ENCODE data around the gene EP300.
"Not testable (repeated sequence)": the region's sequence is repeated elsewhere in the genome, so short reads cannot be mapped to it uniquely, and the experiment has no call there.

Gene EP300

DNA sequence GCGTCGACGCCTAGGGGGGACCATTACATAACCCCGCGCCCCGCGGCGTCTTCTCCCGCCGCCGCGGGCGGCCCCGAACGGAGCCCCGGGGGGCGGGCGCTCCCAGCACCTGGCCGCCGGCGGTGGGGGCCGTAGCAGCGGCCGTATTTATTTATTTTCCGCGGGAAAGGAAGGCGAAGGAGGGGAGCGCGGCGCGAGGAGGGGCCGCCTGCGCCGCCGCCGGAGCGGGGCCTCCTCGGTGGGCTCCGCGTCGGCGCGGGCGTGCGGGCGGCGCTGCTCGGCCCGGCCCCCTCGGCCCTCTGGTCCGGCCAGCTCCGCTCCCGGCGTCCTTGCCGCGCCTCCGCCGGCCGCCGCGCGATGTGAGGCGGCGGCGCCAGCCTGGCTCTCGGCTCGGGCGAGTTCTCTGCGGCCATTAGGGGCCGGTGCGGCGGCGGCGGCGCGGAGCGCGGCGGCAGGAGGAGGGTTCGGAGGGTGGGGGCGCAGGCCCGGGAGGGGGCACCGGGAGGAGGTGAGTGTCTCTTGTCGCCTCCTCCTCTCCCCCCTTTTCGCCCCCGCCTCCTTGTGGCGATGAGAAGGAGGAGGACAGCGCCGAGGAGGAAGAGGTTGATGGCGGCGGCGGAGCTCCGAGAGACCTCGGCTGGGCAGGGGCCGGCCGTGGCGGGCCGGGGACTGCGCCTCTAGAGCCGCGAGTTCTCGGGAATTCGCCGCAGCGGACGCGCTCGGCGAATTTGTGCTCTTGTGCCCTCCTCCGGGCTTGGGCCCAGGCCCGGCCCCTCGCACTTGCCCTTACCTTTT lies at the start of gene EP300:
Gene EP300 (plus strand): TSS at position 570 of the 795 bp plus-strand sequence. CDS start 413 bp downstream, outside the sequence.
- peak; percentile 57 for DNase-seq (ENCODE audit: low read depth)

DNA sequence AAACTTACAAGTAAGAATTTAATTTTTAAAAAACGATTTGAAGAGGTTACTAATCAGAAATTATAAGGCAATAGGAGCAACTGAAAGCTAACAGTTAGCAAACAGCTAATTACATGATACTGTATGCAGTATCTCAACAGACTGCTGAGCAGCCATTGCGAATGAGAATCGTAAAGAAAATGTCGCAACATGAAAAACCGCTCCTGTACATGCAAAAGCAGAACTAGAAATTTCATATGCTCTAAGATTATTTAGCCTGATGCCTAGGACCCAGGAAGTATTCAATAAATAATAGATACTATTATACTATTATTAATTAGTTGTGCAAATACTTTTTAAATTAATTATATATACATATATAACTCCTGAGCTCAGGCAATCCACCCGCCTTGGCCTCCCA lies 48.7 kb upstream of the EP300 start:
- no peak for DNase-seq (ENCODE audit: low read depth)

DNA sequence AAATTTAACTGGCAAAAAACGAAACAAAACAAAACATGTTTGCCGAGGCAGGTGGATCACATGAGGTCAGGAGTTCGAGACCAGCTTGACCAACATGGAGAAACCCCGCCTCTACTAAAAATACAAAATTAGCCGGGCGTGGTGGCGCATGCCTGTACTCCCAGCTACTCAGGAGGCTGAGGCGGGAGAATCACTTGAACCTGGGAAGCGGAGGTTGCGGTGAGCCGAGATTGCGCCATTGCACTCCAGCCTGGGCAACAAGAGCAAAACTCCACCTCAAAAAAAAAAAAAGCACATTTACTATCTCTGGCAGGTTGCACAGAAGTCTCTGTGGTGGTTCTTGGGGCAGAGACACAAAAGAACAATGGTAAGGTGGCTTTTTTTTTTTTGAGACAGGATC lies 46.8 kb upstream of the EP300 start:
- DNase-seq (ENCODE audit: low read depth), result not testable (repeated sequence)

DNA sequence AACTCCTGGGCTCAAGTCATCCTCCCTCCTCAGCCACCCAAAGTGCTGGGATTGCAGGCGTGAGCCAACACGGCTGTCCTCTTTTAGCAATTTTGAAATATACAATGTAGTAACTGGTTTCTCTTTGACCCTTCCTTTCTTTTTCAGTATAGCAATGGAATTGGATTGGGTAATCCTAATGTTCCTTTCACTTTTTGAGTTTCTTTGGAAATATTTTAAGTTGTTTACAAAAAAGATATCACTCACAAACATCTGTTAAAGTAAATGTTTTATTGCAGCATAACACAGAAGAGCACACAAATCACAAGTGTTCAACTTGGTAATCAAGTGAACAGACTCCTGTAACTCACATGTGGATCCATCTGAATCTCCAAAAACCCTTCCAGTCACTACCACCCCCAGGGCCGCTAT lies 44.6 kb upstream of the EP300 start:
- DNase-seq (ENCODE audit: low read depth), result peak; percentile 14

DNA sequence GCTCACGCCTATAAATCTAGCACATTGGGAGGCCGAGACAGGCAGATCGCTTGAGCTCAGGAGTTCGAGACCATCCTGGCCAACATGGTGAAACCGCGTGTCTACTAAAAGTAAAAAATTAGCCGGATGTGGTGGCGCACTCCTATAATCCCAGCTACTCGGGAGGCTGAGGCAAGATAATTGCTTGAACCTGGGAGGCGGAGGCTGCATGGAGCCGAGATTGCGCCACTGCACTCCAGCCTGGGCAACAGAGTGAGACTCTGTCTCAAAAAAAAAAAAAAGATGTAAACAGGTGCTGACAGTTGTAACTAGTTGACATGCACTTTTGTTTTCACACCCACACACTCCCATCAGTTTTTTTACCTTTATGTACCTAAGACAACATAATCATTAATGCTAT lies 44.0 kb upstream of the EP300 start:
- DNase-seq (ENCODE audit: low read depth), result not testable (repeated sequence)

DNA sequence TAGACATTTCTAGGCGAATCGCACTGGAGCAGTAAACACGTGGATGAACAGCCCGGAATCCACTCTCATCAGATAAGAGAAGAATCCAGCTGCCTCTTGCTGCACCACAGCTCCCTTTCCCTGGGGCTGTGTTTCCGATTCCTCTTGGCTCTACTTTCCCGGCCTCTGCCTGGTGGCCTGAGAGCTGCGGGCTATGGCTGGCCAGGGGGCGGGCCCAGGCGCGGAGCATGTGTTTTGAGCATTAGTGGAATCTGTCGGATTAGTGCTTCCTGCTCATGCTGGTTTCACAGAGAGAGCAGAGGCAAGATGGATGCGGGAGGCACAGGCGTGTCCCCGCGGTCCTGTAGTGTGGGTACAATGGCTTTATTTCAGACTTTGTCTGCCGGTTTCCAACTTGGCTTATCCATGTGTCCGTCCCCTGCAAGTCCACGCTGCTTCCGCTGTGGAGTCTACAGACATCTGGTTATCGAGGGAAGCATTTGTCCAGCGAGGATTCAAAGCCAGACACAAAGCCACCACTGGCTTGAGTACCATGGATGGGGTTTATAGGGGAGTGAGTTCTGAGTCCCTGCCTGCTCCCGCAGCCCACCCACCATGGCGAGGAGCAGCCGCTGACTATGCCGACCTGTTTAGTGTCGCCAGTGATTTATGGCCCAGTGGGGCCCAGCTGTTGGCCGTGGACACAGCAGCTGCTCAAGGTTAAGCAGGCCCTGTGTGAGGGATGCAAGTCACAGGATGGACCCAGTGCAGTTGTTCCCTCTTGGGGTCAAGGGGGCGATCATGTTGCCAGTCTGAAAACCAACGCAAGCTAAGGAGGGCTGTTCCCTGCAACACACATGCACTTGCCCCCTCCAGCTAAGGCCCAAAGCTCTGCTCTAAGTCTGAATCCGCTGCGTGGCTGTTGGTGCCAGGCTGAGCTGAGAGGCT lies 43.3 kb upstream of the EP300 start:
- peak; percentile 87 for DNase-seq (ENCODE audit: low read depth)

DNA sequence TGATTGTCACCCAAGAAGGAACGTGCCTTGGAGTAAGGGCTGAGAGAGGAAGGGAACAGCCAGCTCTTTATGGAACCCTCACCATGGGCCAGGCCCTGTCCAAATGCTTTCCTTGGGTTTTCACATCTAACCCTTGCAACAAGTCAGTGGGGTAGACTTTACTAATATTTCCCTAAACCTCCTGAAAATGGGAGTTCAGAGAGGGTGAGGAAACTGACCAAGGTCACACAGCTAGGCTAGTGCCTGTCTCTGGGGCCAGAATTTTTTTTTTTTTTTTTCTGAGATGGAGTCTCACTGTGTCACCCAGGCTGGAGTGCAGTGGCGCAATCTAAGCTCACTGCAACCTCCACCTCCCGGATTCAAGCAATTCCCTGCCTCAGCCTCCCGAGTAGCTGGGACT lies 42.6 kb upstream of the EP300 start:
- DNase-seq (ENCODE audit: low read depth), result not testable (repeated sequence)

DNA sequence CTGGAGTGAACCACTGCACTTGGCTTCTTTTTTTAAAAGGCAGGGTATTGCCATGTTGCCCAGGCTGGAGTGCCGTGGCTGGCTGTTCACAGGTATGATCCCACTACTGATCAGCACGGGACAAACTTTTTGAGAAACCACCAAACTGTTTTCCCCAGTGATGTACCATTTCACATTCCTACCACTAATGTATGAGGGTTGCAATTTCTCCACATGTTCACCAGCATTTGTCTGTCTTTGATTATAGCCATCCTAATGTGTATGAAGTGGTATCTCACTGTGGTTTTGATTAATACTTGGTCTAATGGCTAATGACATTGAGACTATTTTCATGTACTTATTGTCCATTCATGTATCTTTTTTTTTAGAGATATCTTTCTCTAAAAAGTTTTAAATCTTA lies 41.5 kb upstream of the EP300 start:
- DNase-seq (ENCODE audit: low read depth), result no peak

DNA sequence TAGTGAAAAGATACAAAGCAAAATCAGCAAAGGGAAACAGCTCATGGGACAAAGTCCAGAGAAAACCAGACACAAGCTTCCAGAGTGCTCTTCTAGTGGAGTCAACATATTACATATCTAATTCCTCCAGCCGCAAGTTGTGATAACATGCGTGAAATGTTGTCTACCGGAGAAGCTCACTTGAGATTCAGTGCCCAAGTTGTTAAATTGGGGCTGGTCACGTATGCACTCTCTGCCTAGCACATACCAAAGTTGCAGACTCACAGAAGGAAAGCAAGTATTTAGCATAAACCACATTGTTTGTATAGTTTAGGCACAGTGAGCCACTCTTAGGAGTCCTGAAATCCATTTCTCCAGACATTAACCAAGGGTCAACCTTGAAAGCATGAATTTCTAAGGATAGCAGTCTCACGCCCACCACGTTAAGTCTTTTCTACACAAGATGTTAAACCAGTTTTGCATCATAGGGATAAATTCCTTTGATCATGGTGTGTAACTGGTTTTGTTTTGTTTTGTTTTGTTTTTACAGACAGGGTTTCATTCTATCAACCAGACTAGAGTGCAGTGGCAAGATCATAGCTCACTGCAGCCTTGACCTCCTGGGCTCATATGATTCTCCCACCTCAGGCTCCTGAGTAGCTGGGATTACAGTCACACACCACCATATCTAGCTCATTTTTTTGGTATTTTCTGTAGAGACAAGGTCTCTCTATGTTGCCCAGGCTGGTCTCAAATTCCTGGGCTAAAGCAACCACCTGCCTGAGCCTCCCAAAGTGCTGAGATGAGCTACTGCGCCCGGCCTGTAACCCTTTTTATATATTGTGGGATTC lies 39.5 kb upstream of the EP300 start:
- DNase-seq (ENCODE audit: low read depth), result peak; percentile 79

DNA sequence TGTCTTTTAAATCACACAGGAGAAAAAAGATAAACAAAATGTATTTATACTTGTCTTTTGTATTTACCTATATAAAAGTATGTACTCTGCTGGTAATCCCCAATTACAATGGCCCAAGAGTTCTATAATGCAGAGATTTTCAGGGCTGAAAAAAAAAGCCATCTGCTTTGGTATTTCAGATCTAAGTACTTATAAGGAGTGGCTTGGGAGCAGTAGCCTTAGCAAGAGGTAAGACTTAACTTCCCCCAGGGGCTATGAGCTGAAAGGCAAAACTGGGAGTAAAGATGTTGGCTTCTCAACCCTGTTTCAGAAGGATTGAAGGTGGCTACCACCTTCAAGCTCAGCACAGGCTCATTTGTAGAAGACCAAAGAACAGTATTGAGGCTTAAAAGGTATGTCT lies 35.3 kb upstream of the EP300 start:
- no peak for DNase-seq (ENCODE audit: low read depth)

DNA sequence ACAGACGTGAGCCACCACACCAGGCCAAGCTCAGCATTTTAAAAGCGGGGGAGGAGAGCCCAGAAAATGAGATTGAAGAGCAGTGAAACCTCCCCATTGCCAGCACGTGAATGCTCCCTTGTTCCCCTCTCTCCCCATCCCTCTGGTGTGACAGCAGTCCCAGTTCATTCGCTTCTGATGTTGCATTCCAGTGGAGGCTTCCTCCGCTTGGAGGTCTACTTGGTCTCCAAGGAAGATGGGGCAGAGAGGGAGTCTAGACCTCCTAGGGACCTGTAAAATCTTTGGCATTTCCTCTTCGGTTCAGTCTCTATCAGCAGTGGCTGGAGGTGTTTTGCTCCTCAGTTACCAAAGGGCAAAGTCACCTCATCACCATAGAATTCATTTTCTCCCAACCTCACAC lies 30.2 kb upstream of the EP300 start:
- no peak for DNase-seq (ENCODE audit: low read depth)

DNA sequence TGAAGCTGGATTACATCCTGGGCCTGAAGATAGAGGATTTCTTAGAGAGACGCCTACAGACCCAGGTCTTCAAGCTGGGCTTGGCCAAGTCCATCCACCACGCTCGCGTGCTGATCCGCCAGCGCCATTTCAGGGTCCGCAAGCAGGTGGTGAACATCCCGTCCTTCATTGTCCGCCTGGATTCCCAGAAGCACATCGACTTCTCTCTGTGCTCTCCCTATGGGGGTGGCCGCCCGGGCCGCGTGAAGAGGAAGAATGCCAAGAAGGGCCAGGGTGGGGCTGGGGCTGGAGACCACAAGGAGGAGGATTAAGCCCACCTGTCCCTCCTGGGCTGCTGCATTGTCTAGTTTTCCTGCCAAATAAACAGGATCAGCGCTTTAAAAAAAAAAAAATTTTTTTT lies 28.1 kb upstream of the EP300 start:
- DNase-seq (ENCODE audit: low read depth), result not testable (repeated sequence)

DNA sequence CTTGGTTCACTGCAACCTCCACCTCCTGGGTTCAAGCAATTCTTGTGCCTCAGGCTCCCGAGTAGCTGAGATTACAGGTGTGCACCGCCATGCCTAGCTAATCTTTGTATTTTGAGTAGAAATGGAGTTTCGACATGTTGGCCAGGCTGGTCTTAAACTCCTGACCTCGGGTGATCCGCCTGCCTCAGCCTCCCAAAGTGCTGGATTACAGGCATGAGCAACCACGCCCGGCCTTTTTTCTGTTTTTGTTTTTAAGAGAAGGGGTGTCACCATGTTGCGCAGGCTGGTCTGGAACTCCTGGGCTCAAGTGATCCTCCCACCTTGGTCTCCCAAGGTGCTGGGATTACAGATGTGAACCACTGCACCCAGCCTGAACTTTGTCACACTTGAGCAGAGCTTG lies 26.1 kb upstream of the EP300 start:
- DNase-seq (ENCODE audit: low read depth), result not testable (repeated sequence)

DNA sequence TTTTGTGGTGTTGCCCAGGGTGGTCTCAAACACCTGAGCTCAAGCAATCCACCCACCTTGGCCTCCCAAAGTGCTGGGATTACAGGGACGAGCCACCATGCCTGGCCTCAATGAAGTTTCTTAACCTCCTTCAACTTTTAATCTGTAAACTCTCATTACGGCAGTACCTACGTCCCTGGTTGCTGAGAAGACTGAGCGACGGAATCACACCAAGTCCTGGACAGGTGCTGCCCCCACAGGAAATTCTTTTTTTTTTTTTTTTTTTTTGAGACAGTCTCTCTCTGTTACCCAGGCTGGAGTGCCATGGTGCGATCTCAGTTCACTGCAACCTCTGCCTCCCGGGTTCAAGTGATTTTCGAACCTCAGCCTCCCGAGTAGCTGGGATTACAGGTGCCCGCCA lies 24.4 kb upstream of the EP300 start:
- not testable (repeated sequence) for DNase-seq (ENCODE audit: low read depth)

DNA sequence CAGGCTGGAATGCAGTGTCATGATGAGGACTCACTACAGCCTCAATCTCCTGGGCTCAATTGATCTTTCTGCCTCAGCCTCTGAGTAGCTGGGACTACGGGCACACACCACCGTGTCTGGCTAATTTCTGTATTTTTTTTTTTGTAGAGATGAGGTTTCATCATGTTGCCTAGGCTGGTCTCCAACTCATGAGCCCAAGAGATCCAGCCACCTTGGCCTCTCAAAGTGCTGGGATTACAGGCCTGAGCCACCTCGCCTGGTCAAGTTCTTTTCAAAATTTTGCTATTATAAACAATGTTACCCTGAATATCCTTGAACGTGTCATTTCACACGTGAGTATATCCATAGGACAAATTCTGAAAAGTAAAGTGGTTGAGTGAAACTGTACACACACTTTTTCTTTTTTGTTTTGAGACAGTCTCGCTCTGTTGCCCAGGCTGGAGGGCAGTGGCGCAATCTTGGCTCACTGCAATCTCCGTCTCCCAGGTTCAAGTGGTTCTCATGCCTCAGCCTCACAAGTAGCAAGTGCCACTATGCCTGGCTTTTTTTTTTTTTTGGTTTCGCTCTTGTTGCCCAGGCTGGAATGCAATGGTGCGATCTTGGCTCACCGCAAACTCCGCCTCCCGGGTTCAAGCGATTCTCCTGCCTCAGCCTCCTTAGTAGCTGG lies 21.6 kb upstream of the EP300 start:
- DNase-seq (ENCODE audit: low read depth), result no peak

DNA sequence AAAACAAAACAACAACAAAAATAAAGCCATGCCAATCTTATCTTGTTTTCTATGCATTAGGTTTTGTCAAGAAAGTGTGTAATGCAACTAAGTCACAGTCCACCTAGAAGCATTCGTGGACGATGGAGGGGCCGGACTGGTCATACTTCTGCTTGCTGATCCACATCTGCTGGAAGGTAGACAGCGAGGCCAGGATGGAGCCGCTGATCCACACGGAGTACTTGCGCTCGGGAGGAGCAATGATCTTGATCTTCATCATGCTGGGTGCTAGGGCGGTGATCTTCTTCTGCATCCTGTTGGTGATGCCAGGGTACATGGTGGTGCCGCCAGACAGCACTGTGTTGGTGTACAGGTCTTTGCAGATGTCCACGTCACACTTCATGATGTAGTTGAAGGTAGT lies 18.3 kb upstream of the EP300 start:
- DNase-seq (ENCODE audit: low read depth), result no peak

DNA sequence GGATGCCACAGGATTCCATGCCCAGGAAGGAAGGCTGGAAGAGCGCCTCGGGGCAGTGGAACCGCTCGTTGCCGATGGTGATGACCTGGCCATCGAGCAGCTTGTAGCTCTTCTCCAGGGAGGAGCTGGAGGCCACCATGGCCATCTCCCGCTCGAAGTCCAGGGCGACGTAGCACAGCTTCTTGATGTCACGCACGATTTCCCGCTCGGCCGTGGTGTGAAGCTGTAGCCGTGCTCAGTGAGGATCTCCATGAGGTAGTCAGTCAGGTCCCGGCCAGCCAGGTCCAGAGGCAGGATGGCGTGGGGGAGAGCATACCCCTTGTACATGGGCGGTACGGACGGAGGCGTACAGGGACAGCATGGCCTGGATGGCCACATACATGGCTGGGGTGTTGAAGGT lies 17.9 kb upstream of the EP300 start:
- DNase-seq (ENCODE audit: low read depth), result no peak

DNA sequence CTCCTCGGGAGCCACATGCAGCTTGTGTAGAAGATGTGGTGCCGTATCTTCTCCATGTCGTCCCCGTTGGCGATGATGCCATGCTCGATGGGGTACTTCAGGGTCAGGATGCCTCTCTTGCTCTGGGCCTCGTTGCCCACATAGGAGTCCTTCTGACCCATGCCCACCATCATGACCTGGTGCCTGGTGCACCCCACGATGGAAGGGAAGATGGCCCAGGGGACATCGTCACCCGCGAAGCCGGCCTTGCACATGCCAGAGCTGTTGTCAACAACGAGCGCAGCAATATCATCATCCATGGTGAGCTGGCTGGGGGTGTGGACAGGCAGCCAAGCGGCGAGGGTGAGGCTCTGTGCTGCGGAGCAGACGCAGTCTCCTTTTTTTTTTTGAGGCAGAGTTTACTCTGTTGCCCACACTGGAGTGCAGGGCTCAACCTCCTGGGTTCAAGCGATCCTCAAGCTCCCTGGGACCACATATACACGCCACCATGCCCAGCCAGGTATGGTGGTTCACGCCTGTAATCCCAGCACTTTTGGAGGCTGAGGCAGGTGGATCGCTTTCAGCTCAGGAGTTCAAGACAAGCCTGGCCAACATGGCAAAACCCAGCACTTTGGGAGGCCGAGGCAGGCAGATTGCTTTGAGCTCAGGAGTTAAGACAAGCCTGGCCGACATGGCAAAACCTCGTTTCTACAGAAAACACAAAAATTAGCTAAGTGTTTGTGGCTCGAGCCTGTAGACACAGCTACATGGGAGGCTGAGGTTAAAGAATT lies 17.3 kb upstream of the EP300 start:
- no peak for DNase-seq (ENCODE audit: low read depth)

DNA sequence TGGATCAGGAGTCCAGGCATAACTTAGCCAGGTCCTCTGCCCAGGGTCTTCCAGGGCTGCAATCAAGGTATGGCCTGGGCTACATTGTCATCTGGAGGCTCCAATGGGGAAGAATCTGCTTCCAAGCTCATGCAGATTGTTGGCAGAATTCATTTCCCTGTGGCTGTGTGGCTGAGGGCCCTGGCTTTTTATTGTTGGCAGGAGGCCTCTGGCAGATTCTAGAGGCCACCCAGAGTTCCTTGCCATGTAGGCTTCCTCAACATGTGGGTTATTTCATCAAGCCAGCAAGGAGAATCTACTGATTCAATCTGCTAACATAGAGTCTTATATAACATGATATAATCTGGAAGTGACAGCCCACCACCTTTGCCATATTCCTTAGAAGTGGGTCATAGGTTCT lies 16.4 kb upstream of the EP300 start:
- no peak for DNase-seq (ENCODE audit: low read depth)

DNA sequence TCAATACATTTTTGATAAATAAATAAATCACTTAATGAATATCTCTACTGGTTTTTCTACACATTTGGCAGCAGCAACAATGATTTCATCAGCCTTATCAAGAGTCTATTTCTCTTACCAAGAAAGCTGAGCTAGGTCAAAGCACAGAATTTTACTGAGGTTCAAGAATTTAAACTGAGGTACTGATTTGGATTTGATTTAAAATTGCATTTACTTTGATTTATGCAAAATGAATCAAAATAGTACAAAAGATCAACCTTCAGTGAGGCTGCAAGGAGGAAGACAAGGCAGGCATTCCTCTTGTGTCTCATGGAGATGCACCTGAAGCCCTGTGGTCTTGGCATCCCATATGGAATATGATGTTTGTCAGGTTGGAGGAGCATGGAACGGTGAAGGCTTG lies 15.5 kb upstream of the EP300 start:
- DNase-seq (ENCODE audit: low read depth), result no peak

DNA sequence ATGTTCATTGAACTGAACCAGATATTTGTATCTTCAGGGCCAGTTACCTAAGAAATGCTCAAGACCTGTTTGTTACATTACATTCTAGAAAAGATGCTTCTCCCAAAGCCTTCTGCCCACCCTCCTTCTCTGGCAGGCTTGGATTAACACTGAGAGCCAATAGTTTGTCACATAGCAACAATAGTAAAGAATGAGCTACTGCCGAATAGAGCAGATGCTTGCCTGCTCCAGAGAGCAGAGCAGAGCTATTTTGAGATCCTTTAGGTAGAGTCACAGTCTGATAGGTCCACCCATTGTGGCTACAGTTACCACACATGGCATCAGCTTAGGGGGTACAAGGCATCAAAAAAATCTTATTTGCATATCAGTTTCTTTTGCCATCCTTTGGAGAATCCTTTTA lies 13.5 kb upstream of the EP300 start:
- DNase-seq (ENCODE audit: low read depth), result no peak
